Measurements from ENCODE around the gene TMPRSS11D. TPM values are rescaled to one million over a fixed set of nuclear protein-coding genes. Genes with fewer than 3 reads are reported as not detected.
A peak's percentile ranks its signal among the peaks of the same experiment; 100 is the strongest.

TMPRSS11D gene
- total RNA-seq, 1 experiment from 2014 or later: not detected

GRCh38 chr4:67929426-67929825 lies 45.6 kb upstream of the TMPRSS11D start:
- H3K36me3 ChIP-seq (ENCODE audit: insufficient read depth, low read length, poor library complexity, severe bottlenecking): no peaks in the 10 kb centered on the region
- peak; percentile 22 for DNase-seq (ENCODE audit: low spot score)
- H3K4me3 ChIP-seq (ENCODE audit: low read depth, low read length, poor library complexity, severe bottlenecking): no peak overlapping the region
- H3K27me3 ChIP-seq (replicated peaks; ENCODE audit: insufficient read depth, low read depth, low read length, poor library complexity): no peaks in the 10 kb centered on the region
- no peak overlapping the region for H3K27ac ChIP-seq (ENCODE audit: low read depth, low read length, poor library complexity, severe bottlenecking)
- ChIA-PET CTCF (no interaction called here), POLR2A (ENCODE audit: low non-redundant PET) (no interaction called here)
- BruUV-seq (replicated peaks): no TSS peak
- intact Hi-C loops (cut with micrococcal nuclease; ENCODE audit: unreplicated experiment): no loop called here
- TF ChIP-seq CTCF (conservative IDR thresholded peaks at IDR 0.05; ENCODE audit: low read depth, low read length): no peak
- no peak for TF ChIP-seq EZH2 (IDR thresholded peaks at IDR 0.05; ENCODE audit: borderline replicate concordance, low read depth, low read length, poor library complexity, severe bottlenecking)
- H3K4me1 ChIP-seq (ENCODE audit: insufficient read depth, low read length, poor library complexity, severe bottlenecking): no peaks in the 10 kb centered on the region
- no peaks in the 10 kb centered on the region for H3K9me3 ChIP-seq (ENCODE audit: low read depth, low read length, poor library complexity, severe bottlenecking)

- Histone ChIP-seq H3K36me3 (ENCODE audit: insufficient read depth, low read length, poor library complexity, severe bottlenecking) (no peaks in the 10 kb centered on the region), H3K9me3 (ENCODE audit: low read depth, low read length, poor library complexity, severe bottlenecking) (no peaks in the 10 kb centered on the region), H3K4me1 (ENCODE audit: insufficient read depth, low read length, poor library complexity, severe bottlenecking) (no peaks in the 10 kb centered on the region), H3K27ac (ENCODE audit: low read depth, low read length, poor library complexity, severe bottlenecking) (no peak overlapping the region), H3K4me3 (ENCODE audit: low read depth, low read length, poor library complexity, severe bottlenecking) (no peak overlapping the region), H3K27me3 (replicated peaks; ENCODE audit: insufficient read depth, low read depth, low read length, poor library complexity) (no peaks in the 10 kb centered on the region)
- TF ChIP-seq EZH2 (IDR thresholded peaks at IDR 0.05; ENCODE audit: borderline replicate concordance, low read depth, low read length, poor library complexity, severe bottlenecking) (no peak), CTCF (conservative IDR thresholded peaks at IDR 0.05; ENCODE audit: low read depth, low read length) (no peak)
- BruUV-seq (replicated peaks): no TSS peak
- POLR2A ChIA-PET (ENCODE audit: low non-redundant PET): no interaction called here
- CTCF ChIA-PET: no interaction called here
- intact Hi-C loops (cut with micrococcal nuclease; ENCODE audit: unreplicated experiment): no loop called here
- DNase-seq (ENCODE audit: low spot score): no peak
Observed at GRCh38 chr4:67928546-67928945, 44.7 kb upstream of the TMPRSS11D start.

GRCh38 chr4:67927251-67927650 lies 43.4 kb upstream of the TMPRSS11D start:
- intact Hi-C loops (cut with micrococcal nuclease; ENCODE audit: unreplicated experiment): no loop called here
- CTCF ChIA-PET: no interaction called here

More at GRCh38 chr4:67927251-67927650, 43.4 kb upstream of the TMPRSS11D start:
- Histone ChIP-seq H3K4me1 (ENCODE audit: insufficient read depth, low read length, poor library complexity, severe bottlenecking) (no peaks in the 10 kb centered on the region), H3K36me3 (ENCODE audit: insufficient read depth, low read length, poor library complexity, severe bottlenecking) (no peaks in the 10 kb centered on the region), H3K27ac (ENCODE audit: low read depth, low read length, poor library complexity, severe bottlenecking) (no peak overlapping the region), H3K4me3 (ENCODE audit: low read depth, low read length, poor library complexity, severe bottlenecking) (no peak overlapping the region), H3K9me3 (ENCODE audit: low read depth, low read length, poor library complexity, severe bottlenecking) (no peaks in the 10 kb centered on the region), H3K27me3 (replicated peaks; ENCODE audit: insufficient read depth, low read depth, low read length, poor library complexity) (no peaks in the 10 kb centered on the region)
- POLR2A ChIA-PET (ENCODE audit: low non-redundant PET): no interaction called here
- DNase-seq (ENCODE audit: low spot score): no peak
- no TSS peak for BruUV-seq (replicated peaks)
- TF ChIP-seq EZH2 (IDR thresholded peaks at IDR 0.05; ENCODE audit: borderline replicate concordance, low read depth, low read length, poor library complexity, severe bottlenecking) (no peak), CTCF (conservative IDR thresholded peaks at IDR 0.05; ENCODE audit: low read depth, low read length) (no peak)

All from A673 (cell line).